Brain pericyte (primary cell): ENCODE results near the gene ACOX1.

ENCODE experiments used
- DNase-seq: peaks from one replicate; pipeline ENCODE4 v3.0.0-alpha.2; 2012; ENCODE audit warnings: low read depth, low spot score

The ACOX1 gene

DNA sequence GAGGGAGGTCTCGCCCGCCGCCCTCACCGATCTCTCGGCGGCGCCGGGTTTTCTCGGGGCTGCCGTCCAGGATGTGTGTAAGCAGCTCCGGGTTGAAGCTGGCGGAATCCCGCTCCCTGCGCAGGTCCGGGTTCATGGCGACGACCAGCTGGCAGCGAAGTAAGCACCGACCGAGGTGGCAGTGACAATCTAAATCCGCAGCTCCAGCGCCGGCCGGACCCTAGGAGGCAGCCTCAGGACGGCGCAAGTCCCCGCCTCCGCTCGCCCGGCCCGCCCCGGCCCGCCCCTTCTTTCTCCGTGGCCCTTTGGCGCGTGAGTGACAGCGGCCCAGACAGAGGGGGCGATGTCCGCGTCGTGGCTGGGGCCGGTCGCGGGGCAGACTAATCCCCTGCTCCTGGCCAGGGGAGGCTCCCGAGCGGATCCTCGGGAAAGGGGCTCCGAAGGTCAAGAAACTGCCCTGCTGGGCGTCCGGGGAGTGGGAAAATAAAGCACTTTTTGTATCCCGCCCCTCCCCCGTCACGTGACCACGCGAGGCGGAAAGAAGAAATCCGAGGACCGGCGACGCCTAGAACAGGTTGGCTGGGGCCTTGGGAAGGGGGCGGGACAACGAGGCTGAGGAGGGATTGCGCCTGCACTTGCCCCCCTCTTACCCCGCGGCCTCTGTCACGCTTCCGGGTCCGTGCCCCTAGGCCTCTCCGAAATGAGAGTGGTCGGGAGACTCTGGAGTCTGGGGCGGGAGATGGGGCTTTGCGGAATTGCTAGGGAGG is at the start of gene ACOX1, which contains the start of gene TEN1:
Gene ACOX1 (minus strand): TSS at position 229 of the 767 bp plus-strand sequence. CDS start 93 bp downstream, at position 136.
Gene TEN1 (plus strand): TSS at position 303 of the 767 bp plus-strand sequence. CDS start 6,953 bp downstream, outside the sequence.
- DNase-seq, result peak; percentile 82

DNA sequence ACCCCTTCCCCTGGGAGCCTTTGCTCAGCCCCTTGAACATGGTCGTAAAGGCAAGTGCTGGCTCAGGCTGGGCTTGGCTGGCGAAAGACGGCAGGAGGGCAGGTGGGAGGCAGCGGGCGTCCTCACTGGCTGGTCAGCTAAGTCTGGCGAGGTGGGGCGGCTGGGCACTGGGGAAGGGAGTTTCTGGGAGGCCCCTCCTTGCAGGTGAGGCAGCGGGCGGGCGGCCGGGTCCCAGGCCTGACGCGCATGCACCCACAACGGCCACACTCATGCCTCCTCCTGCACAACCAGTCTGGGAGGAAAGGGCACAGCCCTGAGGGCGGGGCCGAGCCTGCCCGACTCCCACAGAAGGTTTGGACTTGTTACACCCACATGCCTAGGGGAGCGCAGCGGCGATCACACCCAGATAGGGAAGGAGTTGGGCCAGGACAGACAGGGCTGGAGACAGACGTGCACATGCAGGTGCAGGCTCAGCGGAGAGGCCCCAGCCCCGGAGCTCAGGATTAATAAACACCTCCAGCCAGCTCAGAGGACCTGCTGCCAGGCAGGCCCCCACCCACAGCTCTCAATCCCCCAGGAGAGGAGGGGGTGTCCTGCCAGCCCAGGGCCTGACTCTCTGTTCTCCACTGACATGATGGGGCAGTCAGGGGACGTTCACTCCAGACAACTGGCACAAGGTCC is 48.3 kb upstream of the ACOX1 start, which contains the start of gene EVPL:
Gene EVPL (minus strand): TSS at position 148 of the 681 bp plus-strand sequence. CDS start 108 bp downstream, at position 40.
- DNase-seq, result no peak

DNA sequence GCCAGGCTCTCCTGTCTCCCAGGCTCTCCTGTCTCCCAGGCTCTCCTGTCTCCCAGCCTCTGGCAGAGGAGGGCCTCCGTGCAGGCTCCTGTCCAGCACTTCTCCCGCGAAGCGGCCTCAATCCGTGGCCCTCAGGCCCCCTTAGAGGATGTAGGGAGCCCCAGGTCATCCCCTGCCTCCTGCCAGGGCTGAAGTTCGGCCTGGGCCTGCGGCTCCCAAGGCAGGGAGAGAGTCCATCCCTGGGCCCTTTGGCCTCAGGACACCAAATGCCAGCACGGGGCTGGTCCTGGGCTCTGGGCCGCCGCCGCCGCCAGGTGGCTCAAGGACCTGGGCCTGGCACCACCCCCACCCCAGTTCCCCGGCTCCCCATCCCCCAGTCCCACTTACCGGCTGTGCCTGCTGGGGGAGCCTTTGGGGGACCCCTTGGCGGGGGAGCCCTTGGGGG is 47.8 kb upstream of the ACOX1 start:
- no peak for DNase-seq

DNA sequence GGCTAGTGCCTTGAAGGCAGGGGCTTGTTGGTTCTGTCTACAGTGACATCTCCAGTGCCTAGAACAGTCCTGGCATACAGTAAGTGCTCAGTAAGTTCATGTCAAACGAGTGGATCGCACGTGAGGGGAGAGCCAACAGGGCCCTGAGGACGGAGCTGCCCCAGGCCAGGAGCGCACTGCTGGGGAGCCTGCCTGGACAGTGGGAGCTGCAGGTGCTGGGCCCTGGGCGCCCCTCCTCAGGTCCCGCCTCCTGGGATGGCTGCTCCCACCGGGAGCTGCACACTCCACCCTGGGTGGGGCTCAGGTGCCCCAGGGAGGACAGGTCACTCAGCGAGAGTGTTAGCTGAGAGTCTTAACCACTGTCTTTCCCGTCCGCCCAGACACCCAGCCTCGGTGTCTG is 46.3 kb upstream of the ACOX1 start:
- no peak for DNase-seq

DNA sequence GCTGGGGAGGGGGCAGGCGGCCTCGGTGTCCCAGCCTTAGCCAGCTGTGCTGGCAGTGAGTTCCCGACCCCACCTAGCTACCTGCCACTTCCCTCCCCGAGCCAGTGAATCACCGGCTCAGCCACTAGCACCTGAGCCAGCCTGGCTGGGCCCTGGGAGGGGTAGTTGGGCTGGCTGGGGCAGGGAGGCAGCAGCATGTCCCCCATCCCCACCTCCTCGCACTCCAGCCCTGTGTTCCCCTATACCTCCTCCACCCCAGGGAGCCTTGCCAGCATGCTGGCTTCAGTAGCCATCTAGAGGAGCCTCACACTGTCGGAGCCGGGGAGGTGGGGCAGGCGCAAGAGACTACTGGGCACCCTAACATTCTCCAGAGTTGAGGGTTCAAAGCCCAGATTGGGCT is 45.4 kb upstream of the ACOX1 start:
- no peak for DNase-seq

DNA sequence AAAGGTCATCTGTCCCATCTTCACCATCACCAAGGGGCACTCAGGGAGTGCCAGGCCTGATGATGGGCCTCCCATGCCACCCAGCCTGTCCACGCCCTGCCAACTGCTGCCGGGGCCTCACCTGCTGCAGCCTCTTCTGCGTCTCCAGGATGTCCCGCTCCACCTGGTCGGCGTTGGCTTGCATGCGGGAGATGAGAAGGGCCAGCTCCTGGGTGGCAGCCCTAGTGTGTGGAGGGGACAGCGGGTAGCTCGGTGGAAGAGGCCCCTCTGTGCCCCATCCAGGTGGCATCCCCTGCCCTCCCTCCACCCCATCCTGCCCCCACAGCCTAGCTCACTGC is 44.9 kb upstream of the ACOX1 start:
- DNase-seq, result no peak

DNA sequence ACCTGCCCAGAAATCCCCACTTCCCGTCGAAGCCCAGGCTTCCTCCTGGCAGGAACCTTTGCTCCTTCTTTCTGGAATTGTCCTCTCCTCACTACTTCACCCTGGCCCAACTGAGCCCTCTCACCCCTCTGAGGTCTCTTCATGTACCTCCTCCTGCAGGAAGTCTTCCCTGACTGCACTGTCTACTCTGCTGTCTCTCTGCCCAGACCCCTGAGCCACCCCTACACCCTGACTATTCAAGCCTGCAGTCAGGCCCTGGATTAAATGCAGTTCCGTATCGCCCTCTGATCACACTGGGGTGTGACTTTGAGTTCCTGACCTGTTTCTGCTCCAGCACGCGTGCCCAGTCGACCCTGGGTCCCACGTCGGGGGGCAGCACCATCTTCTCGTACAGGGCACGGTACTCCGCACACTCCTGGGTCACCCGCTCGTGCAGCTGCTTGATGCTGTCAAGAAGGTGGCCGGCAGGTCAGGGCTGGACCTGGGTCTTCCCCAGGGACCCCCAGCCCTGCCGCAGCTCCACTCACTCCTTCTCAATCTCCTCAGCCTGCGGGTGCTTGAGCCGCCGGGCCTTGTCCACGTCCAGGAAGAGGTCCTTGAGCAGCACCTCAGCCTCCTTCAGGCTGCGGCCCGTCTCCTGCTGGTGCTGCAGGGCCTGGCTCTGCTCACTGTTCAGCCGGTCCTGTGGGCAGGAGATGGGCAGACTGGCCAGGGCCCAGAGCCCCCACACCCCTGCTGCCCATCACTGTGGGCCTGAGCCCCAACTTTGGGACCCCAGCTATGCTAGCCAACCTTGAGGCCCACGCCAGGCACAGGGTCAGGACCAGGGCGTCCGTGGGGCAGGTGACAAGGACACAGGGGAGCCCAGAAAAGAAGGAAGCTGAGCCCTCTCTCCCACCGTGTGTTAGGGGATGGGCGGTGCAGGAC is 44.3 kb upstream of the ACOX1 start:
- no peak for DNase-seq

DNA sequence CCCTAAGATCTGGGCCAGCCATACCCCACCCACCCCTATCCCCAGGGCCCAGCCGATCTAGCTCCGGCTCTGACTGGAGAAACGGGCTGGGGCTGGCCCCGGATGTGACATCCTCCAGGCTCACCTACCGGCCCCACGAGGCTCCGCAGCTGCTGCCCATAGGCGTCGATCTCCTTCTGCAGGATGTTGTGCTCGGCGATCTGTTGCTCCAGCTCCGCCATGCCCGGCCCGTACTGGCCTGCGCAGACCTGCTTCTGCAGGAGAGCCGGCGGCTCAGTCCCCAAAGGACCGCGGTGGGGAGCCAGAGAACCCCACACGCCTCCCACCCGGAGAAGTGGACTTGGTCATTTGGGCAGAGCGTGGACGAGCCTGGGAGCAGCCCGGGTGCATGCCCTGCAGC is 43.3 kb upstream of the ACOX1 start:
- DNase-seq, result no peak

DNA sequence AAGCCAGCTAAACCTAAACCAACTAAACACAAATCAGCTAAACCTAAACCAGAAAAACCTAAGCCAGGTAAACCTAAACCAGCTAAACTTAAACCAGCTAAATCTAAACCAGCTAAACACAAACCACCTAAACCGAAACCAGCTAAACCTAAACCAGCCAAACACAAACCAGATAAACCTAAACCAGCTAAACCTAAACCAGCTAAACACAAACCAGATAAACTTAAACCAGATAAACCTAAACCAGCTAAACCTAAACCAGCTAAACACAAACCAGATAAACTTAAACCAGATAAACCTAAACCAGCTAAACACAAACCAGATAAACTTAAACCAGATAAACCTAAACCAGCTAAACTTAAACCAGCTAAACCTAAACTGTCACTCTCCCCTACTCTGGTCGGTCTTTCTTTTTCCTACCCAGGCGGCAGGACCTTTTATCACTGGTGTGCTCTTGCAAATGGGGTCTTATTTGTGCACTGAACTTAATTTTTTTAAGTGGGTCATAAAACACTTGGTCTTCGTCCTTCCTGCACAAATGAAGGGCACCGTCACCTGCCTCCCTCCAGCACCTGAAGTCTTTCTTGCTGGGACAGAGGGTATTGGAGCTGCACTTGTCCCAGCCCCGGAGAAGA is 41.0 kb upstream of the ACOX1 start:
- no peak for DNase-seq

DNA sequence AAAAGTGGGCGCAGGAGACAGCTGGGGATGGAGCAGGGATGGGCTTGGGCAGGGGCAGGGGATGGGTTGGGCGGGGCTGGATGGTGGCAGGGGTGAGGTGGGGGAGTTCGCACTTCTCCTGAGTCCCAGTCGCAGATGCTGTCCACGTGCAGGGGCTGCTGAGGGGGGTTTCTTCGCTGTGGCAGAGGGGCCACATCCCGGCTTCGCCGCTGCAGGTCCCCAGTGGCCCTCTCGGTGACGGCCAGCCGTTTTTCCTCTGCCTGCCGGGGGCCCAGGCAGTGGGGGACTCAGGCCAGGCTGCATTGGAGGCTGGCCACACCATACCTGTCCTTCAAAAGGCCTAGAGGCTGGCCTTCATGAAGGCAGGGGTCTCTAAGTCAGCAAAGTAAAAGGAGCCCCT is 39.8 kb upstream of the ACOX1 start:
- no peak for DNase-seq

DNA sequence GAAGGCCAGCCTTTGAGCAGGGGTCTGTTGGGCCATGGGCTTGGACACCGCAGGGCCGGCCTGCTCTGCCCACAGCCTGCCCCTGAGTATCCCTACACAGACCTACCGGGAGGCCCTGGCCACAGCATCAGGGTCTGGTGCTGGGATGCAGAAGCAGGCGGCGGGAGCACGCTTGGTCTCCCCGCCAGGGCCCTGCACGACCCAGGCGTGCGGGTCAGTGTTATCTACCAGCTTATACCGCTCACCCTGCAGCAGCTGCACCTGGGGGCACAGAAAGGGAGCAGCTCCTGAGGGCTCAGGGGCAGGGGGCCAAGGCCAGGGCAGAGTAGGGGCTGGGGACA is 39.3 kb upstream of the ACOX1 start:
- DNase-seq, result no peak

DNA sequence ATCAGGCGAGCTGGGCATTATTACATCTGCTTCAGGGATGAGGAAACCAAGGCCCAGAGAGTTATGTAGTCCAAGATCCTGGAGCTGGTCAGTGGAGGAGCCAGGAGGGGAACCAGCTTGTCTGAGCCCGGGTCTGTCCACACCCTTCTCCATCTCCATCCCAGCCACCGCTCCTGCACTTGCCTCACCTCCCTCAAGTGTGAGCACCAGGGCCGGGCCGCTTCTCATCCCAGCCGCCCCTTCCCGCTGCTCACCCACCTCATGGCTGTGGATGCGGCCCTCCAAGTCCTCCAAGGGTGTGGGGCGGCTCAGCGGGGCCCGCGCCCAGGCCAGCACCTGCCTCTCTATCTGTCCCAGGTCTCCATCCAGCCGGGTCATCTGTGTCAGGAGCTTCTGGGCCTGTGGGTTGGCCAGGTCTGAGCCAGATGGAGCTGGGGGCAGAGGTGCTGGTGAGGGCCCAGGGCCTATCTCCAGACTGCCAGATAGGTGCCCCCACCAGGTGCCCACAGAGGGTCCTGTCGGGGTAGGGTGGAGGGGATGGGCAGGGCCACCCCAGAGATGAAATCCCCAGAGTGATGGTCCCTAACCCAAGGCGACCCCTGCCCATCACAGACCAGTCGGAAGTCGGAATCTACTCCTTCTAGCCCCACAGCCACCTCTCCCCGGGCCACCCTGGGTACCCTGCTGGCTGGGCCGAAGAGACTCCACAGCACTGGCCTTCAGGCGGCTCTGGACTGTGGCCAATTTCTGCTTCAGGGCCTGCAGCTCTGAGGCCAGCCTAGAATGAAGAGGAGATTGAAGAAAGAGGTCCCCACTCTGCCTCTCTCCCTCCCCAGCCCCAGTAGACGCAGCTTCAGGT is 38.7 kb upstream of the ACOX1 start:
- no peak for DNase-seq

DNA sequence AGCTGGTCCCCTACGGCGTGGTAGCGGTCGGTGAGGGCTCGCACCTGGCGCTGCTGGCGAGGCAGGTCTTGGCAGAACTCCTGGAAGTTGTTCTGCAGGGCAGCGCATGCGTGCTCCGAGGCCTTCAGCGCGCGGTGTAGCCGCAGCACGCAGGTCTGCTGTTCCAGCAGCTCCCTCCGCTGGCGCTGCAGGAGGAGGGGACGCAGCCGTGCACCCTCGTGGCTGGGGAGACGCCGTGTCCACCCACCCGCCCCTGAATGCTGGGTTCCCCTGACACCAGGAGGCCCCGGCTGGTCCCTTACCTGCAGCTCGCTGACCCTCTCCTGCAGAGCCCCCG is 35.9 kb upstream of the ACOX1 start:
- no peak for DNase-seq

DNA sequence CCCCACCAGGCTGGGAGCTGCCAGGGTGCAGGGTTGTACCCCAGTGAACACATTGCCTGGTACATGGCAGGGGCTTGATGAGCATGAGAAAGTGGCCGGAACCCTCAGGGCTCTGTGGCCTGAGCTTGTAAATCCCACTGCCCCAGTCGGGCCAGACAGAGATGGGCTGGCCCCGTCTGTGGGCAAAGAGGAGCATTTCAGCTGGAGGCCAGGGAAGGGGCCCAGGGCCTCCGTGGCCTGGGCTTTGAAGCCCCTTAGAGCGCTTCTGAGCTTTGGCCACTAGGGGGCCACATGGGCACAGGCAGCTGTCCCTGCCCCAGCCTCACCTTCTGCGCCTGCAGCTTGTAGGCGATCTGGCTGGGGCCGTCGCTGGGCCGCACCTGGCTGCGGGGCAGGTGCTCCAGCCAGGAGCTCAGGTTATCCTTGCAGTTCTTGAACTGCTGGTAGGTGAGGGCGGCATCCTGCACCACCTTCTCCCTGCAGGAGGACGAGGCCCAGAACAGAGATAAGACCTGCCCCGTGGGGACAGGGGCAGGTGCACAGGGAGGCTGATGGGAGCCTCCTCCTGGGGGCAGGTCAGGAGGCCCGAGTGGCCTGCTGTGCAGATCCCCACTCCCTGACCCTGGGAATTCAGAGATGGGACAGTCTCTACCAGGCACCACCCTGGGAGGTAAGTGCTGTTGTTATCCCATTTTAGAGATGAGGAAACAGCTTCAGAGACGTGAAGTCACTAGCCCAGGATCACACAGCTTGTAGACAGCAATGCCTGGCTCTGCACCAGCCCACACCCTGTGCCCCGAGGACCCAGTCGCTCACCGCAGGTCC is 35.3 kb upstream of the ACOX1 start:
- no peak for DNase-seq

DNA sequence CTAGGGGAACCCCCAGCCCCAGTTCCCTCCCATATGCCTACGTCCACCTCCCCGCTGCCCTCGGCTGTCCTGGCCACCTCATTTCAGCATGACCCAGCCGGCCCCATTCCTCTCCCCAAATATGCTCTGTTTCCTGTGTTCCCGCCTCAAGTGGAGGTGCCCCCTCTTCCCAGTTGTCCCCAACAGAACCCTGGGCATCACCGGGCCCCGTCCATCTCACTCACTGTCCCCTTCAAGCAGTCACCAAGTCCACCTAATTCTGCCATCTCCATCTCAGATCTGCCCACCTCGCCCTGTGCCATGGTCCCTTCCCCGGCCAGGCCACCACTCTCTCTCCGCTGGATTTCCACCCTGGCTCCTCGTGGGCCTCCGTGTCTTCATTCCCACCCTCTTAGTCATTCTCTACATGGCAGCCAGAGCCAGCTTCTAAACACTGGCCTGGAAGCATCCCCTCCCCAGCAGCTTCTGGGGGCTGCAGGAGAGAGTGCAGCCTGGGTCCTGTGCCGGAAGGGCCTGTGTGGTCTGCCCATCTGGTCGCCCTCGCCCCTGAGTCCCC is 34.5 kb upstream of the ACOX1 start:
- DNase-seq, result no peak

DNA sequence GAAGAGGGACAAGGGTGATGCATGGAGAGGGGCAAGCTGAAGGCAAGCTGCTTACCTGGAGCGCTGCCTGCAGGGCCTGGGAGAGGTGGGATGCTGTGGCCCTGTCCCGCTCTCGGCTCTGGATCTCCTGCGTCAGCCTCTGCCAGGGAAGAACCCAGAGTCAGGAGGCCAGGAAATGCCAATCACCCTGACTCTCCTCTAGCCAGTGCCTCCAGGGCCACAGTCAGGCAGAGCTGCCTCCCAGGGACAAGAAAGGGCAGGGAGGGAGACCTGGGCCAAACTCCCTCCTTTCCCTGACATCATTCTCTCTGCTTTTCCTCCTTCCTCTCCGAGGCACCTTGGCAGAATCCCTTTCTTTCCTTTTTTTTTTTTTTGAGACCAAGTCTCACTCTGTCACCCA is 33.0 kb upstream of the ACOX1 start:
- DNase-seq, result no peak

DNA sequence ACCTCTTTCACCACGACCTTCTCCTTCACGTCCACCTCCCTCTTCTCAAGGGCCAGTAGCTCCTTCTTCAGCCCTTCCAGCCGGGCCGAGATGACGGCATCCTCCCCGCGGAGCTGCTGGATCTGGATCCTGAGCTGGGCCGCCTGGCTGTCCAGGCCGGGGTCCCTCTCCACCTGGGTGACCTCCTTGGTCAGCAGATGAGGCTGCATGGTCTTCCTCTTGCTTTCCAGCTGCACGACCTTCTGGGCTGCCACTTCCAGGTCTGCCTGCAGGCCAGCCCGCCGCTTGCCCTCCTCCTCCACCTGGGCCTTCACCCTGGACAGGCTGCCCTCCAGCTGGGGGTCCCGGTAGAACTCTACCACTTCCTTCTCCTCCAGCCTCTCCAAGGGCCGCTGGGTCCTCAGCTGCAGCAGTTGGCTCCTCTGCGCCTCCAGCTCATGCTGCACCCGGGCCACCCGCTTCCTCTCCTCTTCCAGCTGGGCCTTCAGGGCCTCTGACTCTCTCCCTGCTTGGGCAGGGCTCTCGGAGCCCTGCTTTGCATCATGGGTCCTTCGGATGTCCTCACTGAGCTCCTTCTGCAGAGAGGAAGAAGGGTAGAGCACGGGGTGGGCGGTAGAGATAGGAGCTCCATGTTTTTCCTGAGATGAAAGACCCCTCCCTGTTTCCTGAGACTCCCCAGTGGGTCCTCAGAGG is 31.1 kb upstream of the ACOX1 start:
- no peak for DNase-seq

DNA sequence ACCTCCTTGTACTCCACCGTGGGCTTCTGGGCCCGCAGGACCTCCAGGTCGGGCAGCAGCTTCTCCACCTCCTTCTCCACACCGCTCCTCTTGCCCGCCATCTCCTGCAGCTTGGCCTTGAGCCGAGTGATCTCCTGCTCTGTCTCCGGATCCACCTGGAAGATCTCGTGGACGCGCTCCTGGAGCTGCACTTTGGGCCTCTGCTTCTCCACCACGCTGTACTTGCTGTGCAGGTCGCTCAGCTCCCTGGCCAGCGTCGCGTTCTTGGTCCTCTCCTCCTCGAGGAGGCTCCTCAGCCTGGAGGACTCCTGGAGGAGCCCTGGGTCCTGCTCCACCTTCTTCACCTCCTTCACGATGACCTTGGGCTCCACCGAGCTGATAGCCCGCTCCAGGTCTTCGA is 30.5 kb upstream of the ACOX1 start:
- no peak for DNase-seq
